ENCODE measurements around the gene SPRR4.
A peak's percentile ranks its signal among the peaks of the same experiment; 100 is the strongest.

The SPRR4 gene

DNA sequence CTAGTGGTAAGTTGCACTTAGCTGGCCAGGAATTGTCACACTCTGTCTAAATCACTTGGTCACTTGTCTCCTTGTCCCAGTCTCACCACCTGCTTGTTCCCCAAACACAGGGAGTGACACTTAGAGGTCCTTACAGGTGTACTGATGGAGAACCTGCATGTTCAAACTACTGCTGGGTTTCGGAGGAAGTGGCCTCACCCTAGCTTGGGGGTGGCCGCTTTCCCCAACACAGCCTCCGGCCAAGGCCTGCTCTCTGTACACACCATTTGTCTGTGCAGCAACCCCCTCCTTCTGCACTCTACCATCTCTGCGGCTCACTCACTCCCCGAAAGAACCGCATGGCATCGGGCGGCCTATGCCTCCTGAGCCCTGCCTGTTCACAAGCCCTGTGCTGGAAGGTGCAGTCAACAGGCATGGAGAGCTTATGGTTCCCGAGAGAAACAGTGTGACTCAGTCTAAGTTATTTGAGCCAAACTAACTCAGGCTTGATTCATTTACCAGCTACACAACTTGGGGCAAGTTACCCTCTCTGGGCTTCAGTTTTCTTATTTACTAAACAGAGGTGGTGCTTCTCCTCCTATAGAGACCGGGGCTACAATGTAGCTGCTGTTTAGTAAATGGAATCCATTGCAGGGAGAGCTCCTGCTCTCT, 10.5 kb upstream of the SPRR4 start:
- TF ChIP-seq EZH2phosphoT487 (IDR thresholded peaks at IDR 0.05; ENCODE audit: low read length), result no peak
- H3K4me3 ChIP-seq (ENCODE audit: low read length), result no peak overlapping the region
- no peak overlapping the region for H2AFZ ChIP-seq (ENCODE audit: low read length)

DNA sequence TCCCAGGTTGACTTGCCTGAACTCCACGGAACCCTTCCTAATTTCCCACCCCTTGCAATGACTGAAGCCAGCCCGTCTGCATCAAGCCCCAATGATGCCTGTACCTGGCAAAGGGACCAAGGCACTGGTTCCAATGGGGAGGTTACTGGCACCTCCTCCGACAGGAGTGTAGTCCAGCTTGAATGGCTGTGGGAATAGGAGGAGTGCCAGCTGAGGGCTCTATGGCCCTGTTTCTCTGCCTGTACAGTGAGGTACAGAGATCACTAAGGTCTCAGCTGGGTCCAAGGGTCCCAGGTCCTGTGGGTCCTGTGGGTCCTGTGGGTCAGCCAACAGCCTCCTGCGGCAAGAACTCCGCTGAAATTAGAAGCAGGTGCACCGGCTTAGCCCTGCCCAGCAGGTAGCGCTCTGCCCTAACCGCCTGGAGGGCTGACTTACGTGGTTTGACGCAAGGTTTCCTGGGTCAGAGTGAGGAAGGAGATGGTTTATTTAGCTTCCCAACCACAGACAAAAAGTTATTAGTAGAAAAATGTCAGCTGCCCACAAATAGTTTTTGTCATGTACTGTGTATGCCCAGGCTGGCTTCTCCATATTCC, 9.9 kb upstream of the SPRR4 start:
- TF ChIP-seq, protein P1, sequence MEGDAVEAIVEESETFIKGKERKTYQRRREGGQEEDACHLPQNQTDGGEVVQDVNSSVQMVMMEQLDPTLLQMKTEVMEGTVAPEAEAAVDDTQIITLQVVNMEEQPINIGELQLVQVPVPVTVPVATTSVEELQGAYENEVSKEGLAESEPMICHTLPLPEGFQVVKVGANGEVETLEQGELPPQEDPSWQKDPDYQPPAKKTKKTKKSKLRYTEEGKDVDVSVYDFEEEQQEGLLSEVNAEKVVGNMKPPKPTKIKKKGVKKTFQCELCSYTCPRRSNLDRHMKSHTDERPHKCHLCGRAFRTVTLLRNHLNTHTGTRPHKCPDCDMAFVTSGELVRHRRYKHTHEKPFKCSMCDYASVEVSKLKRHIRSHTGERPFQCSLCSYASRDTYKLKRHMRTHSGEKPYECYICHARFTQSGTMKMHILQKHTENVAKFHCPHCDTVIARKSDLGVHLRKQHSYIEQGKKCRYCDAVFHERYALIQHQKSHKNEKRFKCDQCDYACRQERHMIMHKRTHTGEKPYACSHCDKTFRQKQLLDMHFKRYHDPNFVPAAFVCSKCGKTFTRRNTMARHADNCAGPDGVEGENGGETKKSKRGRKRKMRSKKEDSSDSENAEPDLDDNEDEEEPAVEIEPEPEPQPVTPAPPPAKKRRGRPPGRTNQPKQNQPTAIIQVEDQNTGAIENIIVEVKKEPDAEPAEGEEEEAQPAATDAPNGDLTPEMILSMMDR (IDR thresholded peaks at IDR 0.05; ENCODE audit: low read length), result peak; percentile 17; the same call in 1 of the 2 replicates
- no peak for TF ChIP-seq EZH2phosphoT487 (IDR thresholded peaks at IDR 0.05; ENCODE audit: low read length)
- no peak for TF ChIP-seq EZH2 (optimal IDR thresholded peaks at IDR 0.05; ENCODE audit: low read depth, low read length)
- H3F3A ChIP-seq (ENCODE audit: insufficient read depth, low read length), result no peaks in the 10 kb centered on the region
- H4K20me1 ChIP-seq (ENCODE audit: insufficient read depth, low read length), result no peaks in the 10 kb centered on the region
- no peak overlapping the region for H3K9ac ChIP-seq (ENCODE audit: low read length)
- H3K4me3 ChIP-seq (ENCODE audit: low read length), result no peak overlapping the region
- no peak overlapping the region for H3K4me2 ChIP-seq (ENCODE audit: low read depth, low read length)
- no peaks in the 10 kb centered on the region for H3K9me2 ChIP-seq (replicated peaks; ENCODE audit: insufficient read depth, low read length)
- DNase-seq, result no peak
- H2AFZ ChIP-seq (ENCODE audit: low read length), result no peak overlapping the region
- no peak overlapping the region for H3K27ac ChIP-seq (ENCODE audit: low read length)
- no peaks in the 10 kb centered on the region for H3K27me3 ChIP-seq (replicated peaks; ENCODE audit: insufficient read depth, low read length)
- no peaks in the 10 kb centered on the region for H3K36me3 ChIP-seq (replicated peaks; ENCODE audit: insufficient read depth, low read length)
- no peaks in the 10 kb centered on the region for H3K9me3 ChIP-seq (replicated peaks; ENCODE audit: insufficient read depth, low read length)
- no peaks in the 10 kb centered on the region for H3K79me2 ChIP-seq (ENCODE audit: low read length)
- H3K4me1 ChIP-seq (ENCODE audit: low read length), result no peaks in the 10 kb centered on the region

More for the DNA sequence above, 10.5 kb upstream of the SPRR4 start:
- no peaks in the 10 kb centered on the region for H3K9me2 ChIP-seq (replicated peaks; ENCODE audit: insufficient read depth, low read length)
- H3K79me2 ChIP-seq (ENCODE audit: low read length), result no peaks in the 10 kb centered on the region
- H3K4me2 ChIP-seq (ENCODE audit: low read depth, low read length), result no peak overlapping the region
- no peaks in the 10 kb centered on the region for H3F3A ChIP-seq (ENCODE audit: insufficient read depth, low read length)
- H3K4me1 ChIP-seq (ENCODE audit: low read length), result no peaks in the 10 kb centered on the region
- DNase-seq, result no peak
- H3K27ac ChIP-seq (ENCODE audit: low read length), result no peak overlapping the region
- H3K9me3 ChIP-seq (replicated peaks; ENCODE audit: insufficient read depth, low read length), result no peaks in the 10 kb centered on the region
- H3K27me3 ChIP-seq (replicated peaks; ENCODE audit: insufficient read depth, low read length), result no peaks in the 10 kb centered on the region
- no peaks in the 10 kb centered on the region for H3K36me3 ChIP-seq (replicated peaks; ENCODE audit: insufficient read depth, low read length)
- no peaks in the 10 kb centered on the region for H4K20me1 ChIP-seq (ENCODE audit: insufficient read depth, low read length)
- H3K9ac ChIP-seq (ENCODE audit: low read length), result no peak overlapping the region

DNA sequence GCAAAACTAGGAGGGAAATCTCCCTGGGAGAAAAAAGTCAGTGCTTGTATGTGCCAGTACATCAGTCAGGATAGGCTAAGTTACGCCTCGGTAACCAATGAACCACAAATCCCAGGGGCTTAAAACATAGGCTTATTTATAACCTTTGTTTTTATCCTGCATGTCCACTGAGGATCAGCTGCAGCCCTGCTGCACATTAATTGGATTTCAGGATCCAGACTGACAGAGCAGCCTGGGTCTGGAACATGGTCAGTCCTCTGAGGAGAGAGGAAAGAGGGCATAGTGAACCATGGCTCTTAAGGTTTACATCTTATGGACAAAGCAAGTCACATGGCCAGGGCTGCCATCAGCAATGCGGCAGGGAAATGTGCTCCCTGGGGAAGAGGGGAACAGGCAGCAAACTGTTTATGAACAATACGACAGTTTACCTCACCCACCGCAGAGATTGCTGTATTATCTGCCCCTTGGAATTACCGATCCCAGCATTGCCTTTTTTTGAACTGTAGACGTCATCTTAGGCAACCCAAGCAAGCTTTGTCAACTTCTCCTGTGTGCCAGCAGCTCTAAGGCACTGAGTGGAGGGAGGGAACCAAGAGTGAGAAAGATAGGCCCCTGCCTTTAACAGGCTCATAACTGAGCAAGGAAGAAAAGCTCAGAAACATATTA, 9.1 kb upstream of the SPRR4 start:
- TF ChIP-seq, protein P1 (IDR thresholded peaks at IDR 0.05; ENCODE audit: low read length), result no peak
- TF ChIP-seq EZH2phosphoT487 (IDR thresholded peaks at IDR 0.05; ENCODE audit: low read length) (no peak), EZH2 (optimal IDR thresholded peaks at IDR 0.05; ENCODE audit: low read depth, low read length) (no peak)
- H3K27ac ChIP-seq (ENCODE audit: low read length), result no peak overlapping the region

More for the DNA sequence above, 9.1 kb upstream of the SPRR4 start:
- no peaks in the 10 kb centered on the region for H3K27me3 ChIP-seq (replicated peaks; ENCODE audit: insufficient read depth, low read length)
- H3F3A ChIP-seq (ENCODE audit: insufficient read depth, low read length), result no peaks in the 10 kb centered on the region
- H3K9me2 ChIP-seq (replicated peaks; ENCODE audit: insufficient read depth, low read length), result no peaks in the 10 kb centered on the region
- no peaks in the 10 kb centered on the region for H3K79me2 ChIP-seq (ENCODE audit: low read length)
- no peaks in the 10 kb centered on the region for H4K20me1 ChIP-seq (ENCODE audit: insufficient read depth, low read length)
- H3K9me3 ChIP-seq (replicated peaks; ENCODE audit: insufficient read depth, low read length), result no peaks in the 10 kb centered on the region
- H3K9ac ChIP-seq (ENCODE audit: low read length), result no peak overlapping the region
- no peaks in the 10 kb centered on the region for H3K4me1 ChIP-seq (ENCODE audit: low read length)
- H3K4me2 ChIP-seq (ENCODE audit: low read depth, low read length), result no peak overlapping the region
- no peak for DNase-seq
- no peak overlapping the region for H2AFZ ChIP-seq (ENCODE audit: low read length)
- no peak overlapping the region for H3K4me3 ChIP-seq (ENCODE audit: low read length)
- H3K36me3 ChIP-seq (replicated peaks; ENCODE audit: insufficient read depth, low read length), result no peaks in the 10 kb centered on the region

Measured in MM.1S (cell line).